K562 (cell line): ENCODE measurements around the gene PLD1. TPM values are rescaled to one million over a fixed set of nuclear protein-coding genes. Genes with fewer than 3 reads are reported as not detected.

ENCODE experiments used
- ATAC-seq: fragments of 200-7000 bp; cut with Tn5 transposase; 3 replicates; pipeline ENCODE4 v1.9.1; 2020; ENCODE audit warnings: moderate library complexity
- BruUV-seq: library from RNA; stranded (reverse); fragments of 400-500 nt; replicated peaks from 2 replicates; lab custom pipeline; 2021; lab: Mats Ljungman, UMichigan
- CTCF ChIA-PET: fragments of 300-600 bp; formaldehyde crosslinking; extraction: SDS; loops from one replicate; lab custom pipeline; 2021; ENCODE audit warnings: low intra/inter-chr PET ratio; lab: Yijun Ruan, JAX
- POLR2A ChIA-PET: fragments of 300-600, 350-650 bp; sonication (Branson Sonifier 250); formaldehyde crosslinking; extraction: SDS; loops from one replicate; lab custom pipeline; 2021; ENCODE audit warnings: antibody characterized with exemption, inconsistent platforms; lab: Yijun Ruan, JAX
- DNase-seq, 4 experiments: peaks; one replicate each; pipeline versions ENCODE4 v3.0.0 to v3.0.0-alpha.2; 2011 to 2018; ENCODE audit warnings: low spot score in 3 of 4, mixed read lengths in 3 of 4; ENCODE audit errors: extremely low read depth in 1 of 4
- FAIRE-seq: peaks from 2 replicates; lab custom pipeline; 2011; peaks lifted over from hg19 to GRCh38; lab: Jason Lieb, UNC
- H2AFZ ChIP-seq: 2 replicates; pipeline ENCODE4 v1.6.0; 2011; ENCODE audit warnings: low read depth, low read length, control low read depth, inconsistent platforms
- H3K27ac ChIP-seq: fragments of 200-600 bp; 3 replicates; pipeline ENCODE4 v1.8.0; 2011; ENCODE audit warnings: low read depth, mild to moderate bottlenecking, control low read depth, inconsistent platforms, low read length, moderate library complexity, mixed read lengths; ENCODE audit errors: extremely low read depth
- H3K27me3 ChIP-seq, 2 experiments: fragments of 300-600 bp in 1 of 2; 2 replicates in 1 of 2; 3 replicates in 1 of 2; pipeline versions ENCODE4 v1.6.0 to v1.8.0; 2011; ENCODE audit warnings: inconsistent platforms in 2 of 2, low read length in 2 of 2, mild to moderate bottlenecking in 1 of 2, mixed read lengths in 1 of 2, moderate library complexity in 1 of 2; ENCODE audit not compliant: control insufficient read depth in 2 of 2, insufficient read depth in 2 of 2
- H3K36me3 ChIP-seq: fragments of 300-600 bp; 3 replicates; pipeline ENCODE4 v1.8.0; 2011; ENCODE audit warnings: mild to moderate bottlenecking, low read length, inconsistent platforms; ENCODE audit not compliant: control insufficient read depth, insufficient read depth
- H3K4me1 ChIP-seq, 2 experiments: fragments of 200-600 bp in 1 of 2; replicated peaks in 1 of 2; 2 replicates in 1 of 2; 3 replicates in 1 of 2; pipeline versions ENCODE4 v1.5.1 to v1.8.0; 2011; ENCODE audit warnings: inconsistent platforms in 2 of 2, low read length in 2 of 2, mild to moderate bottlenecking in 1 of 2, mixed read lengths in 1 of 2, moderate library complexity in 1 of 2; ENCODE audit not compliant: control insufficient read depth in 2 of 2, insufficient read depth in 2 of 2
- H3K4me2 ChIP-seq: 2 replicates; pipeline ENCODE4 v1.6.1; 2011; ENCODE audit warnings: low read length, control low read depth, inconsistent platforms, mixed read lengths; ENCODE audit not compliant: insufficient read depth
- H3K4me3 ChIP-seq: fragments of 200-600 bp; sonication (generic), shearing (Covaris generic); 2 replicates; pipeline ENCODE4 v1.5.1; 2016; ENCODE audit warnings: control low read depth, inconsistent platforms
- H3K79me2 ChIP-seq: fragments of 200-600 bp; 3 replicates; pipeline ENCODE4 v1.8.0; 2011; ENCODE audit warnings: low read length, inconsistent platforms; ENCODE audit not compliant: control insufficient read depth, insufficient read depth
- H3K9ac ChIP-seq, 2 experiments: 2 replicates each; pipeline versions ENCODE4 v1.6.0 to v1.6.1; 2011; ENCODE audit warnings: low read depth in 2 of 2, low read length in 2 of 2, control low read depth in 1 of 2, inconsistent platforms in 1 of 2, mild to moderate bottlenecking in 1 of 2, mixed read lengths in 1 of 2; ENCODE audit not compliant: insufficient read depth in 1 of 2
- H3K9me1 ChIP-seq: one replicate; pipeline ENCODE4 v1.6.0; 2011; ENCODE audit warnings: inconsistent platforms, mild to moderate bottlenecking, low read length, moderate library complexity; ENCODE audit not compliant: control insufficient read depth, insufficient read depth
- H3K9me3 ChIP-seq: replicated peaks from 2 replicates; pipeline ENCODE4 v1.5.1; 2011; ENCODE audit warnings: low read depth, low read length, inconsistent platforms; ENCODE audit not compliant: control insufficient read depth, insufficient read depth
- H4K20me1 ChIP-seq: replicated peaks from 2 replicates; pipeline ENCODE4 v1.6.1; 2011; ENCODE audit warnings: low read length, inconsistent platforms, mixed read lengths; ENCODE audit not compliant: control insufficient read depth, insufficient read depth
- ARID1B ChIP-seq: fragments of 450-650 bp; IDR thresholded peaks from 2 replicates; pipeline ENCODE4 v1.6.1; 2016; ENCODE audit warnings: antibody characterized with exemption, mild to moderate bottlenecking, inconsistent platforms
- CBFA2T2 ChIP-seq: fragments of 450-650 bp; conservative IDR thresholded peaks from 2 replicates; pipeline ENCODE4 v1.6.1; 2017; ENCODE audit warnings: mild to moderate bottlenecking
- CBFA2T3 ChIP-seq: fragments of 450-650 bp; IDR thresholded peaks from 2 replicates; pipeline ENCODE4 v1.6.1; 2017
- DPF2 ChIP-seq: fragments of 450-650 bp; IDR thresholded peaks from 2 replicates; pipeline ENCODE4 v1.6.1; 2016
- FOS ChIP-seq: IDR thresholded peaks from 3 replicates; pipeline ENCODE4 v1.6.1; 2011; ENCODE audit not compliant: insufficient read length; ENCODE audit errors: extremely low read depth
- MAFG ChIP-seq: fragments of 450-650 bp; conservative IDR thresholded peaks from 2 replicates; pipeline ENCODE4 v1.6.1; 2016; ENCODE audit warnings: missing genetic modification characterization, missing compliant biosample characterization
- NBN ChIP-seq: fragments of 450-650 bp; IDR thresholded peaks from 2 replicates; pipeline ENCODE4 v1.6.1; 2016; ENCODE audit warnings: low read depth, mild to moderate bottlenecking
- NCOA2 ChIP-seq, 2 experiments: fragments of 450-650 bp; IDR thresholded peaks; 2 replicates each; pipeline ENCODE4 v1.6.1; 2018; ENCODE audit warnings: mild to moderate bottlenecking in 2 of 2, moderate library complexity in 1 of 2; ENCODE audit not compliant: partially characterized antibody in 2 of 2
- NFE2 ChIP-seq: IDR thresholded peaks from 2 replicates; pipeline ENCODE4 v1.6.1; 2014; ENCODE audit warnings: antibody characterized with exemption, low read depth
- PREB ChIP-seq: sonication (generic); formaldehyde crosslinking; IDR thresholded peaks from 2 replicates; pipeline ENCODE4 v1.8.1; 2023; ENCODE audit warnings: mild to moderate bottlenecking, missing genetic modification reagents
- RBM14 ChIP-seq: fragments of 200-400 bp; formaldehyde crosslinking; IDR thresholded peaks from 2 replicates; pipeline ENCODE4 v1.6.1; 2018; ENCODE audit warnings: low read depth, mild to moderate bottlenecking, low read length, moderate library complexity, borderline replicate concordance; ENCODE audit not compliant: insufficient read depth
- SP1 ChIP-seq: sonication (generic); formaldehyde crosslinking; IDR thresholded peaks from 2 replicates; pipeline ENCODE4 v1.8.1; 2022; ENCODE audit warnings: mild to moderate bottlenecking, missing genetic modification reagents
- USF2 ChIP-seq: sonication (generic); formaldehyde crosslinking; IDR thresholded peaks from 2 replicates; pipeline ENCODE4 v1.5.0; 2020; ENCODE audit warnings: missing genetic modification reagents
- XRCC3 ChIP-seq: fragments of 450-650 bp; IDR thresholded peaks from 2 replicates; pipeline ENCODE4 v1.6.1; 2017; ENCODE audit warnings: mild to moderate bottlenecking, moderate library complexity
- ZBTB33 ChIP-seq: sonication (generic); formaldehyde crosslinking; IDR thresholded peaks from 2 replicates; pipeline ENCODE4 v1.8.1; 2023; ENCODE audit warnings: mild to moderate bottlenecking, missing genetic modification reagents
- ZNF239 ChIP-seq: fragments of 250-450 bp; sonication (Bioruptor Pico); IDR thresholded peaks from 2 replicates; pipeline ENCODE4 v1.4.0; 2020; ENCODE audit warnings: mild to moderate bottlenecking
- ZNF583 ChIP-seq: fragments of 250-450 bp; sonication (Bioruptor Pico); IDR thresholded peaks from 2 replicates; pipeline ENCODE4 v1.4.0; 2020
- WGBS: fragments of 100-300 bp; shearing (Covaris generic); methylation state at CpG from one replicate; pipeline ENCODE4 v1.1.6; 2016; ENCODE audit warnings: low coverage, mixed read lengths; ENCODE audit not compliant: insufficient coverage; ENCODE audit errors: missing lambda C conversion rate; 5-methylcytosine and 5-hydroxymethylcytosine counted together
- in situ Hi-C: fragments of 300-500 bp; cut with MboI; formaldehyde crosslinking; loops from 4 replicates; pipeline ENCODE4 v1.15.0; 2018; ENCODE audit warnings: inconsistent platforms, mixed read lengths
- intact Hi-C: fragments of 100-400 bp; cut with micrococcal nuclease; formaldehyde crosslinking; loops from 2 replicates; pipeline ENCODE4 v1.14.2; 2022
- polyA plus RNA-seq, 8 experiments: library from polyadenylated mRNA; depleted of rRNA in 4 of 8; stranded (reverse) in 5 of 8; unstranded in 3 of 8; fragments of >200 nt; fragmentation: Nextera tagmentation in 2 of 8; fragmentation: Illumina TruSeq in 1 of 8; extraction: Ambion mirVana in 2 of 8; extraction: Trizol in 1 of 8; gene quantifications; 2 replicates each; pipeline versions ENCODE4 v1.2.1 to v1.2.3, GENCODE V29; 2011 to 2014; ENCODE audit warnings: inconsistent platforms in 1 of 8, missing spikeins in 1 of 8
- total RNA-seq, 7 experiments: library from RNA; depleted of rRNA in 6 of 7; stranded (reverse); fragments of >200 nt in 6 of 7; fragmentation: Illumina TruSeq in 2 of 7; extraction: Trizol in 2 of 7; gene quantifications; 2 replicates each; pipeline versions ENCODE4 v1.2.1 to v1.2.3, GENCODE V29; 2011 to 2021; ENCODE audit warnings: low replicate concordance in 1 of 7

Gene PLD1
- total and polyA plus RNA-seq, 9 of the 15 experiments (the other 6 are each of a cell fraction or from before 2014, with no cell fraction given), result 8.4 to 26.1 (median 18.6) TPM

GRCh38 chr3:171821044-171821443, 10.8 kb upstream of the PLD1 start (continued):
- TF ChIP-seq PREB (CRISPR knock-in tag) (no peak), NCOA2 (IDR thresholded peaks at IDR 0.05; ENCODE audit: partially characterized antibody in 2 of 2) (no peak), ZBTB33 (CRISPR knock-in tag) (no peak), FOS (no peak)
- TF ChIP-seq, all 486 proteins: peak for 0

- intact Hi-C loops, result no loop called here
- no peak for FAIRE-seq
- POLR2A ChIA-PET, result interaction anchor here (0.6 kb wide), 1 partner anchor 10 kb away, joined by 3 read pairs; no protein-coding TSS in a partner anchor
- TF ChIP-seq ZNF583 (CRISPR knock-in tag) (no peak), NBN (no peak), MAFG (tag) (0 out of 2 replicates have a peak, but pooled peaks have one; percentile 23), CBFA2T3 (0 out of 2 replicates have a peak, but pooled peaks have one; percentile 33), ZNF239 (CRISPR knock-in tag) (peak; percentile 82), SP1 (no peak), DPF2 (peak; percentile 37; the same call in 1 of the 2 replicates), RBM14 (no peak), NFE2 (peak; percentile 36; the same call in 1 of the 2 replicates), USF2 (CRISPR knock-in tag) (no peak), CBFA2T2 (0 out of 2 replicates have a peak, but pooled peaks have one; percentile 7), ARID1B (peak; percentile 35; the same call in 1 of the 2 replicates), XRCC3 (no peak)
These were observed 7.0 kb upstream of the PLD1 start for GRCh38 chr3:171817074-171817800.

More at GRCh38 chr3:171817074-171817800, 7.0 kb upstream of the PLD1 start:
- CTCF ChIA-PET, result no interaction called here
- H3K27me3 ChIP-seq, result no peaks in the 10 kb centered on the region
- H3K36me3 ChIP-seq, result no peaks in the 10 kb centered on the region
- H3K79me2 ChIP-seq, result no peaks in the 10 kb centered on the region
- peak; percentile 16; the same call in 2 of the 3 replicates for ATAC-seq
- 0 out of 2 replicates have a peak overlapping the region, but pooled peaks have one; percentile 36 for H2AFZ ChIP-seq
- no peak overlapping the region for H3K4me2 ChIP-seq
- H3K9me1 ChIP-seq, result no peaks in the 10 kb centered on the region
- in situ Hi-C loops, result no loop called here
- H3K4me1 ChIP-seq, result peaks cover 0 to 21% of the 10 kb centered on the region in 2 experiments; a peak in 3 of 5 replicates
- no peak overlapping the region for H3K27ac ChIP-seq
- H3K4me3 ChIP-seq, result no peak overlapping the region
- no TSS peak for BruUV-seq
- whole genome bisulfite sequencing, result 43% methylated on average over 4 of the region's 4 CpGs
- no peak overlapping the region for H3K9ac ChIP-seq
- H4K20me1 ChIP-seq, result no peaks in the 10 kb centered on the region
- H3K9me3 ChIP-seq, result no peaks in the 10 kb centered on the region
- no peak for DNase-seq
